ENCODE results near the gene KIF3B. TPM values are rescaled to one million over a fixed set of nuclear protein-coding genes. Genes with fewer than 3 reads are reported as not detected.
A peak's percentile ranks its signal among the peaks of the same experiment; 100 is the strongest.
"Not testable (repeated sequence)": the region's sequence is repeated elsewhere in the genome, so short reads cannot be mapped to it uniquely, and the experiment has no call there.

The KIF3B gene
- total and polyA plus RNA-seq, 4 experiments from 2014 or later = 1.6 to 14.5 (median 9.7) TPM

GRCh38 chr20:32355907-32356621 lies 78.6 kb downstream of the KIF3B start:
- Mint-ChIP-seq H3K36me3 (peaks cover 0 to 19% of the 10 kb centered on the region in 2 donors), H3K4me1 (peaks cover 17 to 33% (median 23%) of the 10 kb centered on the region in 4 donors), H3K4me3 (peak overlapping the region in 1 of 8 donors; percentile 91), H3K27ac (peak overlapping the region in 1 of 7 donors; percentile 77)
- H3K27me3 Mint-ChIP-seq; H3K9me3 Mint-ChIP-seq; POLR2A ChIA-PET (ENCODE audit: partially characterized antibody); H3K27ac ChIP-seq (ENCODE audit: low read depth, low read length); CTCF ChIA-PET (ENCODE audit: partially characterized antibody); intact Hi-C loops (cut with micrococcal nuclease); H3K36me3 ChIP-seq (ENCODE audit: insufficient read depth, low read length); H3K27me3 ChIP-seq (ENCODE audit: insufficient read depth, low read length); H3K4me3 ChIP-seq (ENCODE audit: low read length in 2 of 2); H3K9me3 ChIP-seq (ENCODE audit: control insufficient read depth in 1 of 2, low read length in 2 of 2); DNase-seq: not testable (repeated sequence)
- peaks cover 22% of the 10 kb centered on the region for H3K4me1 ChIP-seq (ENCODE audit: insufficient read depth, low read length)

GRCh38 chr20:32356622-32357374 lies 79.3 kb downstream of the KIF3B start:
- peak overlapping the region; percentile 91 to 98 (median 97) for H3K4me3 Mint-ChIP-seq
- no peaks in the 10 kb centered on the region for H3K36me3 ChIP-seq (ENCODE audit: insufficient read depth, low read length)
- H3K9me3 ChIP-seq (ENCODE audit: control insufficient read depth in 1 of 2, low read length in 2 of 2) = no peaks in the 10 kb centered on the region
- no peak overlapping the region for H3K4me3 ChIP-seq (ENCODE audit: low read length in 2 of 2)
- CTCF ChIA-PET (ENCODE audit: partially characterized antibody) = interaction anchor here (1.6 kb wide), 1 partner anchor 71 kb away, joined by 3 read pairs; no protein-coding TSS in a partner anchor
- POLR2A ChIA-PET (ENCODE audit: partially characterized antibody) = interaction anchor here (1.2 to 1.4 kb wide), 2 partner anchors 17 to 19 kb away, joined by 5 to 8 read pairs; no protein-coding TSS in a partner anchor
- DNase-seq = no peak
- intact Hi-C loops (cut with micrococcal nuclease) = no loop called here
- H3K27ac Mint-ChIP-seq = peak overlapping the region in 5 of 7 donors; percentile 98 to 99 (median 99)
- H3K9me3 Mint-ChIP-seq = peaks cover 0 to 3% (median 0%) of the 10 kb centered on the region in 8 donors
- no peaks in the 10 kb centered on the region for H3K27me3 Mint-ChIP-seq
- peak overlapping the region; percentile 92 for H3K27ac ChIP-seq (ENCODE audit: low read depth, low read length)
- peaks cover 29% of the 10 kb centered on the region for H3K4me1 ChIP-seq (ENCODE audit: insufficient read depth, low read length)
- no peaks in the 10 kb centered on the region for H3K27me3 ChIP-seq (ENCODE audit: insufficient read depth, low read length)
- peaks cover 18 to 40% (median 28%) of the 10 kb centered on the region in 4 donors for H3K4me1 Mint-ChIP-seq
- H3K36me3 Mint-ChIP-seq = peaks cover 0 to 19% of the 10 kb centered on the region in 2 donors

- Histone ChIP-seq H3K9me3 (ENCODE audit: control insufficient read depth in 1 of 2, low read length in 2 of 2) (no peaks in the 10 kb centered on the region), H3K36me3 (ENCODE audit: insufficient read depth, low read length) (no peaks in the 10 kb centered on the region), H3K27ac (ENCODE audit: low read depth, low read length) (peak overlapping the region; percentile 92), H3K4me1 (ENCODE audit: insufficient read depth, low read length) (peaks cover 36% of the 10 kb centered on the region), H3K4me3 (ENCODE audit: low read length in 2 of 2) (peak overlapping the region; percentile 48 to 85), H3K27me3 (ENCODE audit: insufficient read depth, low read length) (no peaks in the 10 kb centered on the region)
- intact Hi-C loops (cut with micrococcal nuclease) = no loop called here
- peaks cover 0 to 3% (median 0%) of the 10 kb centered on the region in 8 donors for H3K9me3 Mint-ChIP-seq
- H3K4me3 Mint-ChIP-seq = peak overlapping the region; percentile 91 to 98 (median 97)
- peaks cover 0 to 19% of the 10 kb centered on the region in 2 donors for H3K36me3 Mint-ChIP-seq
- CTCF ChIA-PET (ENCODE audit: partially characterized antibody) = interaction anchor here (0.5 to 1.6 kb wide), 3 partner anchors 72 to 178 kb away, joined by 3 read pairs; partner anchors contain the start of gene KIF3B
- peak in 1 of 5 donors; percentile 40 for DNase-seq
- H3K27me3 Mint-ChIP-seq = no peaks in the 10 kb centered on the region
- H3K4me1 Mint-ChIP-seq = peaks cover 21 to 47% (median 33%) of the 10 kb centered on the region in 4 donors
- peak overlapping the region; percentile 98 to 99 (median 99) for H3K27ac Mint-ChIP-seq
- POLR2A ChIA-PET (ENCODE audit: partially characterized antibody) = interaction anchor here (0.6 to 3.9 kb wide), 19 partner anchors 9 to 756 kb away, joined by 3 to 44 read pairs (median 5); partner anchors contain the start of gene TM9SF4
These were observed 80.0 kb downstream of the KIF3B start for GRCh38 chr20:32357375-32357868.

GRCh38 chr20:32357869-32358631 lies 80.6 kb downstream of the KIF3B start, which contains the start of gene ASXL1:
Gene ASXL1, plus strand, starts transcription at chr20:32358331. Its CDS starts 445 bp downstream, at chr20:32358776.
- intact Hi-C loops (cut with micrococcal nuclease) = loop anchor here (1.0 to 2.0 kb wide), 5 partner anchors 23 to 461 kb away; partner anchors contain the start of genes KIF3B, MAPRE1 and TM9SF4
- Mint-ChIP-seq H3K4me3 (peak within 1 kb of the TSS; percentile 91 to 98 (median 97)), H3K4me1 (peaks cover 27 to 53% (median 39%) of the 10 kb centered on the region in 4 donors), H3K36me3 (peaks cover 0 to 19% of the 10 kb centered on the region in 2 donors), H3K27me3 (no peaks in the 10 kb centered on the region), H3K27ac (peak within 1 kb of the TSS; percentile 98 to 99 (median 99)), H3K9me3 (peaks cover 0 to 3% (median 0%) of the 10 kb centered on the region in 8 donors)
- no peaks in the 10 kb centered on the region for H3K9me3 ChIP-seq (ENCODE audit: control insufficient read depth in 1 of 2, low read length in 2 of 2)
- peak; percentile 92 to 95 (median 94) for DNase-seq
- no peaks in the 10 kb centered on the region for H3K36me3 ChIP-seq (ENCODE audit: insufficient read depth, low read length)
- H3K4me1 ChIP-seq (ENCODE audit: insufficient read depth, low read length) = peaks cover 42% of the 10 kb centered on the region
- CTCF ChIA-PET (ENCODE audit: partially characterized antibody) = interaction anchor here (0.5 to 1.6 kb wide), 3 partner anchors 73 to 178 kb away, joined by 3 read pairs; partner anchors contain the start of gene KIF3B
- H3K27ac ChIP-seq (ENCODE audit: low read depth, low read length) = peak within 1 kb of the TSS; percentile 92
- H3K4me3 ChIP-seq (ENCODE audit: low read length in 2 of 2) = peak within 1 kb of the TSS; percentile 77 to 85
- no peaks in the 10 kb centered on the region for H3K27me3 ChIP-seq (ENCODE audit: insufficient read depth, low read length)
- POLR2A ChIA-PET (ENCODE audit: partially characterized antibody) = interaction anchor here (0.6 to 3.9 kb wide), 21 partner anchors 9 to 757 kb away, joined by 3 to 44 read pairs (median 5); partner anchors contain the start of gene TM9SF4

GRCh38 chr20:32358632-32358882 lies 81.1 kb downstream of the KIF3B start:
- H3K4me3 ChIP-seq (ENCODE audit: low read length in 2 of 2) = peak overlapping the region in 1 of 2 donors; percentile 73
- no peak for DNase-seq
- peak overlapping the region; percentile 92 for H3K27ac ChIP-seq (ENCODE audit: low read depth, low read length)
- H3K27ac Mint-ChIP-seq = peak overlapping the region in 1 of 7 donors; percentile 98
- H3K4me1 Mint-ChIP-seq = peaks cover 32 to 58% (median 44%) of the 10 kb centered on the region in 4 donors
- H3K4me3 Mint-ChIP-seq = peak overlapping the region in 2 of 8 donors; percentile 13 to 91
- H3K4me1 ChIP-seq (ENCODE audit: insufficient read depth, low read length) = peaks cover 47% of the 10 kb centered on the region
- no peaks in the 10 kb centered on the region for H3K27me3 ChIP-seq (ENCODE audit: insufficient read depth, low read length)
- H3K9me3 Mint-ChIP-seq = peaks cover 0 to 3% (median 0%) of the 10 kb centered on the region in 8 donors
- intact Hi-C loops (cut with micrococcal nuclease) = loop anchor here (1.0 to 2.0 kb wide), 5 partner anchors 24 to 460 kb away; partner anchors contain the start of genes KIF3B, MAPRE1 and TM9SF4
- no peaks in the 10 kb centered on the region for H3K36me3 ChIP-seq (ENCODE audit: insufficient read depth, low read length)
- CTCF ChIA-PET (ENCODE audit: partially characterized antibody) = interaction anchor here (0.7 to 1.8 kb wide), 3 partner anchors 10 to 177 kb away, joined by 3 to 5 read pairs (median 3); no protein-coding TSS in a partner anchor
- no peaks in the 10 kb centered on the region for H3K9me3 ChIP-seq (ENCODE audit: control insufficient read depth in 1 of 2, low read length in 2 of 2)
- POLR2A ChIA-PET (ENCODE audit: partially characterized antibody) = interaction anchor here (0.6 to 3.9 kb wide), 18 partner anchors 9 to 1754 kb away, joined by 3 to 44 read pairs (median 5); partner anchors contain the start of genes EIF2S2 and TM9SF4
- H3K27me3 Mint-ChIP-seq = no peaks in the 10 kb centered on the region
- peaks cover 0 to 19% of the 10 kb centered on the region in 2 donors for H3K36me3 Mint-ChIP-seq
